A673 (cell line): ENCODE measurements around the gene GPSM1. TPM values are rescaled to one million over a fixed set of nuclear protein-coding genes. Genes with fewer than 3 reads are reported as not detected.
"Not testable (repeated sequence)": the region's sequence is repeated elsewhere in the genome, so short reads cannot be mapped to it uniquely, and the experiment has no call there.

Experiments
- BruUV-seq: library from RNA; stranded (reverse); fragments of 400-500 nt; replicated peaks from 2 replicates; lab custom pipeline; 2021; lab: Mats Ljungman, UMichigan
- CTCF ChIA-PET: fragments of 300-600 bp; sonication (Branson Sonifier 250); formaldehyde crosslinking; loops from one replicate; lab custom pipeline; 2022; ENCODE audit warnings: antibody characterized with exemption; lab: Charles Lee
- POLR2A ChIA-PET: fragments of 300-600 bp; sonication (Branson Sonifier 250); formaldehyde crosslinking; loops from one replicate; lab custom pipeline; 2022; ENCODE audit warnings: antibody characterized with exemption; ENCODE audit not compliant: low non-redundant PET; lab: Charles Lee
- DNase-seq: peaks from one replicate; pipeline ENCODE4 v3.0.0-alpha.2; 2015; ENCODE audit warnings: low spot score
- H3K27ac ChIP-seq: fragments of 200-600 bp; sonication (generic); 2 replicates; pipeline ENCODE4 v1.5.1; 2016; ENCODE audit warnings: mixed run types, low read depth, mild to moderate bottlenecking, mixed read lengths, antibody characterized with exemption, low read length; ENCODE audit not compliant: poor library complexity, severe bottlenecking
- H3K27me3 ChIP-seq: fragments of 200-600 bp; sonication (generic); replicated peaks from 2 replicates; pipeline ENCODE4 v1.6.1; 2017; ENCODE audit warnings: mixed run types, low read depth, mild to moderate bottlenecking, mixed read lengths, antibody characterized with exemption, low read length; ENCODE audit not compliant: insufficient read depth, poor library complexity
- H3K36me3 ChIP-seq: fragments of 200-600 bp; sonication (generic); 2 replicates; pipeline ENCODE4 v1.6.1; 2016; ENCODE audit warnings: mixed run types, mild to moderate bottlenecking, mixed read lengths, antibody characterized with exemption, low read length; ENCODE audit not compliant: insufficient read depth, poor library complexity, severe bottlenecking
- H3K4me1 ChIP-seq: fragments of 200-600 bp; sonication (generic); 2 replicates; pipeline ENCODE4 v1.6.1; 2017; ENCODE audit warnings: mixed run types, mild to moderate bottlenecking, mixed read lengths, antibody characterized with exemption, low read length; ENCODE audit not compliant: insufficient read depth, poor library complexity, severe bottlenecking
- H3K4me3 ChIP-seq: fragments of 200-600 bp; sonication (generic); 2 replicates; pipeline ENCODE4 v1.5.1; 2016; ENCODE audit warnings: low read depth, mixed run types, mild to moderate bottlenecking, mixed read lengths, low read length; ENCODE audit not compliant: poor library complexity, severe bottlenecking
- H3K9me3 ChIP-seq: fragments of 200-600 bp; sonication (generic); 2 replicates; pipeline ENCODE4 v1.6.1; 2016; ENCODE audit warnings: mixed run types, low read depth, mild to moderate bottlenecking, mixed read lengths, antibody characterized with exemption, low read length; ENCODE audit not compliant: poor library complexity, severe bottlenecking
- EZH2 ChIP-seq: fragments of 200-600 bp; sonication (generic); IDR thresholded peaks from 2 replicates; pipeline ENCODE4 v1.6.1; 2017; ENCODE audit warnings: borderline replicate concordance, low read depth, mild to moderate bottlenecking, mixed read lengths, antibody characterized with exemption, low read length; ENCODE audit not compliant: poor library complexity, severe bottlenecking
- intact Hi-C: fragments of 100-400 bp; cut with micrococcal nuclease; formaldehyde crosslinking; loops from one replicate; pipeline ENCODE4 v1.10.0; 2022; ENCODE audit not compliant: unreplicated experiment
- total RNA-seq: library from RNA; stranded (reverse); gene quantifications from 2 replicates; pipeline ENCODE4 v1.2.3, GENCODE V29; 2021
- TF ChIP-seq, protein P1 (sequence below): fragments of 300-800, 200-600 bp; sonication (generic); conservative IDR thresholded peaks from 2 replicates; pipeline ENCODE4 v1.5.1; 2017; ENCODE audit warnings: low read depth, mild to moderate bottlenecking, antibody characterized with exemption, low read length, moderate library complexity, mixed read lengths

GPSM1 gene
- total RNA-seq, 1 experiment from 2014 or later: 36.4 TPM

DNA sequence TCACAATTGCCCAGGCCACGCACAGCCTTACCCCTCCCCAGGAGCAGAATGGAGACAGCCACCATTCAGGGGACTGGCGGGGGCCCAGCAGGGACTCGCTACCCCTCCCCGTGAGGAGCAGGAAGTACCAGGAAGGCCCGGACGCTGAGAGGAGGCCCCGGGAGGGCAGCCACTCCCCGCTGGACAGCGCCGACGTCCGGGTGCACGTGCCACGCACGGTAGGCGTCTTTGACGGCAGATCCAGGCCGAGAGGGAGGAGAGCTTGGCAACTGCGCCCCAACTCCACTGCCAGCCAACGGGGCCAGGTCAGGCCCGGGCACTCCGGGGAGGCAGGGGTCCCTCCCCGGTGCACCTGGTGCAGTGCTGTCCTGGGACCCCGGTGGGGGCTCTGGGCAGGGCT is 22.2 kb downstream of the GPSM1 start:
- Histone ChIP-seq H3K4me3 (no peak overlapping the region), H3K9me3 (no peaks in the 10 kb centered on the region), H3K27ac (no peak overlapping the region), H3K36me3 (no peaks in the 10 kb centered on the region), H3K4me1 (no peaks in the 10 kb centered on the region), H3K27me3 (no peaks in the 10 kb centered on the region)
- ChIA-PET CTCF (no interaction called here), POLR2A (no interaction called here)
- BruUV-seq: no TSS peak
- TF ChIP-seq, protein P1, sequence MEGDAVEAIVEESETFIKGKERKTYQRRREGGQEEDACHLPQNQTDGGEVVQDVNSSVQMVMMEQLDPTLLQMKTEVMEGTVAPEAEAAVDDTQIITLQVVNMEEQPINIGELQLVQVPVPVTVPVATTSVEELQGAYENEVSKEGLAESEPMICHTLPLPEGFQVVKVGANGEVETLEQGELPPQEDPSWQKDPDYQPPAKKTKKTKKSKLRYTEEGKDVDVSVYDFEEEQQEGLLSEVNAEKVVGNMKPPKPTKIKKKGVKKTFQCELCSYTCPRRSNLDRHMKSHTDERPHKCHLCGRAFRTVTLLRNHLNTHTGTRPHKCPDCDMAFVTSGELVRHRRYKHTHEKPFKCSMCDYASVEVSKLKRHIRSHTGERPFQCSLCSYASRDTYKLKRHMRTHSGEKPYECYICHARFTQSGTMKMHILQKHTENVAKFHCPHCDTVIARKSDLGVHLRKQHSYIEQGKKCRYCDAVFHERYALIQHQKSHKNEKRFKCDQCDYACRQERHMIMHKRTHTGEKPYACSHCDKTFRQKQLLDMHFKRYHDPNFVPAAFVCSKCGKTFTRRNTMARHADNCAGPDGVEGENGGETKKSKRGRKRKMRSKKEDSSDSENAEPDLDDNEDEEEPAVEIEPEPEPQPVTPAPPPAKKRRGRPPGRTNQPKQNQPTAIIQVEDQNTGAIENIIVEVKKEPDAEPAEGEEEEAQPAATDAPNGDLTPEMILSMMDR: no peak
- no peak for TF ChIP-seq EZH2
- intact Hi-C loops: no loop called here
- no peak for DNase-seq

DNA sequence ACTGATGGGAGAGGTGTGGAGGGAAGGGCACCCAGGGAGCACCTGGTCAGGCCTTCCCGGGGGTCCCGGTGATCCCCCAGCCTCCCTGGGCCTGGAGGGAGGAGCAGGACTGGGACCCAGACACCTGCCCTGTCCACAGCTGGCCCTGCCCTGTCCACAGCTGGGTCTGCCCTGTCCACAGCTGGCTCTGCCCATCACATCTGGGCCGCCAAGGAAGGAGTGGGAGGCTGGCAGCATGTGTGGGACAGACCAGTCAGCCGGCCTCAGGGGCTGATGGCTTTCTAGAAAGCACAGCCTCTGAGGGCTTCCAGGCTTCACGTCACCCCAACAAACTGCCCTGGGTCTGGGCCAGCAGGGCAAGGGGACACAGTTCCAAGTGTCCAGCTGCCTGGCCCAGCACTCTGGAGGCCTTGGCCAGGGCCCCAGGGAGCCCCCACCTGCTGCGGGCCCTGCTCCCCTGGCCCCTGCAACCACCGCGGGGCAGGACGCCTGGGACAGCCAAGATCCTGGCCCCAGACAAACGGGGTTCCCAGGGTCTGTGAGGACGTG is 24.0 kb downstream of the GPSM1 start:
- no peak for DNase-seq
- no peaks in the 10 kb centered on the region for H3K36me3 ChIP-seq
- no peaks in the 10 kb centered on the region for H3K27me3 ChIP-seq
- TF ChIP-seq, protein P1: no peak
- TF ChIP-seq EZH2: no peak
- ChIA-PET CTCF (no interaction called here), POLR2A (no interaction called here)
- intact Hi-C loops: no loop called here
- H3K27ac ChIP-seq: no peak overlapping the region
- BruUV-seq: no TSS peak
- no peaks in the 10 kb centered on the region for H3K4me1 ChIP-seq
- H3K9me3 ChIP-seq: no peaks in the 10 kb centered on the region
- no peak overlapping the region for H3K4me3 ChIP-seq

DNA sequence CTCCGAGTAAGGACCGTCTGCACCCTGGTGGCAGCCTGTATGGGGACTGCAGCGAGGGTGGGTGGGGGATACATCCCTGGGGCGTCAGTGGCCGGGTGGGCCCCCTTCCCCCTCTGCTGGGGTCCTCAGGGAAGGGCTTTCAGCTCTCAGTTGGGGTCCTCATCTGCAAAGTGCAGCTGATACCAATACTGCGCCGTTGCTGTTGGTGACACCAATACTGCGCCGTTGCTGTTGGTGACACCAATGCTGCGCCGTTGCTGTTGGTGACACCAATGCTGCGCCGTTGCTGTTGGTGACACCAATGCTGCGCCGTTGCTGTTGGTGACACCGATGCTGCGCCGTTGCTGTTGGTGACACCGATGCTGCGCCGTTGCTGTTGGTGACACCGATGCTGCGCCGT is 24.5 kb downstream of the GPSM1 start:
- intact Hi-C loops, DNase-seq, H3K36me3 ChIP-seq, CTCF ChIA-PET, BruUV-seq, POLR2A ChIA-PET, H3K27me3 ChIP-seq, H3K4me1 ChIP-seq, H3K4me3 ChIP-seq, H3K27ac ChIP-seq, H3K9me3 ChIP-seq: not testable (repeated sequence)

DNA sequence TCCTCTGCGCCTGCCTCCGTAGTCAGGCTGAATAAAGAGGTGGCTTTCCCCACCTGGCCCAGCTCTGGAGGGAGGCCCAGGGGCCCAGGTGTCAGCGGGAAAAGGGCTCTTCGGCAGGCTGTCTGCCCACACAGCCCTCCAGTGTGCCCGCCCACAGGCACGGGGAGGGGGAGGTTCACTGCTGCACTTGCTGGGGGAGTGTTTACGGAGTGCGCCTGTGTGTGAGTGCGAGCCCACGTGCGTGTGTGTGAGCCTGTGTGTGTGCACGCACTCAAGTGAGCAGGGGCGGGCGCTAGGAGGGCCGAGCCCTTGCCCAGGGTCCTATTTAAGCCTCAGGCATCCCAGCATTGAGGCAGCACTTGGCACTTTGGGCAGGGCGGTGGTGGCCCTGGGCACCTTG is 25.3 kb downstream of the GPSM1 start:
- H3K4me1 ChIP-seq: no peaks in the 10 kb centered on the region
- no TSS peak for BruUV-seq
- intact Hi-C loops: no loop called here
- H3K9me3 ChIP-seq: no peaks in the 10 kb centered on the region
- no peaks in the 10 kb centered on the region for H3K27me3 ChIP-seq
- no peak for TF ChIP-seq EZH2
- TF ChIP-seq, protein P1: no peak
- no peak overlapping the region for H3K27ac ChIP-seq
- peak; percentile 37 for DNase-seq
- no peaks in the 10 kb centered on the region for H3K36me3 ChIP-seq
- CTCF ChIA-PET: no interaction called here
- no peak overlapping the region for H3K4me3 ChIP-seq
- POLR2A ChIA-PET: no interaction called here
